Measurements from ENCODE around the gene MYO1B. TPM values are rescaled to one million over a fixed set of nuclear protein-coding genes. Genes with fewer than 3 reads are reported as not detected.

The MYO1B gene
- polyA plus RNA-seq, 1 donor (not counting 4 experiments of a cell fraction or from before 2014, with no cell fraction given) = 277 TPM

- Histone ChIP-seq H3K4me1 (ENCODE audit: control insufficient read depth, extremely low read depth, insufficient read depth, low read length) (peaks cover 33% of the 10 kb centered on the region), H3K9ac (ENCODE audit: control insufficient read depth, extremely low read depth, insufficient read depth, low read length) (no peak overlapping the region), H3K4me3 (ENCODE audit: control insufficient read depth in 2 of 3, extremely low read depth in 1 of 3, insufficient read depth in 2 of 3, low read depth in 1 of 3, low read length in 3 of 3) (no peak overlapping the region), H3K9me1 (ENCODE audit: control insufficient read depth, extremely low read depth, insufficient read depth, low read length) (no peaks in the 10 kb centered on the region), H3K9me3 (ENCODE audit: control insufficient read depth, low read depth, low read length) (peaks cover 1% of the 10 kb centered on the region), H3K27me3 (ENCODE audit: control insufficient read depth, extremely low read depth, insufficient read depth, low read length) (no peaks in the 10 kb centered on the region), H3K27ac (ENCODE audit: control insufficient read depth, insufficient read depth, low read length) (no peak overlapping the region), H3K79me2 (ENCODE audit: control insufficient read depth, insufficient read depth, low read length) (no peaks in the 10 kb centered on the region), H4K20me1 (ENCODE audit: control insufficient read depth, extremely low read depth, insufficient read depth, low read length) (no peaks in the 10 kb centered on the region), H3K4me2 (ENCODE audit: control insufficient read depth, extremely low read depth, insufficient read depth, low read depth, low read length) (no peak overlapping the region), H3K36me3 (ENCODE audit: control insufficient read depth in 2 of 2, extremely low read depth in 1 of 2, insufficient read depth in 2 of 2, low read length in 2 of 2) (no peaks in the 10 kb centered on the region), H2AFZ (ENCODE audit: control insufficient read depth, low read length) (no peak overlapping the region)
- dilution Hi-C loops (cut with MboI; ENCODE audit: extremely low pct_ligation_motif_present, low sequenced_read_pairs) = no loop called here
- DNase-seq (ENCODE audit: low read depth, low spot score) = no peak
- no peak for FAIRE-seq
- TF ChIP-seq CTCF (optimal IDR thresholded peaks at IDR 0.05 in 1 of 3, IDR thresholded peaks at IDR 0.05 in 1 of 3, conservative IDR thresholded peaks at IDR 0.05 in 1 of 3; ENCODE audit: extremely low read depth in 1 of 3, insufficient read depth in 2 of 3, low read length in 3 of 3) (no peak), EZH2 (IDR thresholded peaks at IDR 0.05; ENCODE audit: low read length) (no peak)
Measured at GRCh38 chr2:191215230-191215629, 30.0 kb upstream of the MYO1B start.

GRCh38 chr2:191215666-191216065 is 29.5 kb upstream of the MYO1B start:
- DNase-seq (ENCODE audit: low read depth, low spot score) = no peak
- dilution Hi-C loops (cut with MboI; ENCODE audit: extremely low pct_ligation_motif_present, low sequenced_read_pairs) = no loop called here

More at GRCh38 chr2:191215666-191216065, 29.5 kb upstream of the MYO1B start:
- Histone ChIP-seq H3K4me3 (ENCODE audit: control insufficient read depth in 2 of 3, extremely low read depth in 1 of 3, insufficient read depth in 2 of 3, low read depth in 1 of 3, low read length in 3 of 3) (no peak overlapping the region), H3K4me2 (ENCODE audit: control insufficient read depth, extremely low read depth, insufficient read depth, low read depth, low read length) (no peak overlapping the region), H3K9me3 (ENCODE audit: control insufficient read depth, low read depth, low read length) (peaks cover 1% of the 10 kb centered on the region), H2AFZ (ENCODE audit: control insufficient read depth, low read length) (peak overlapping the region; percentile 9), H3K36me3 (ENCODE audit: control insufficient read depth in 2 of 2, extremely low read depth in 1 of 2, insufficient read depth in 2 of 2, low read length in 2 of 2) (no peaks in the 10 kb centered on the region), H3K4me1 (ENCODE audit: control insufficient read depth, extremely low read depth, insufficient read depth, low read length) (peaks cover 33% of the 10 kb centered on the region), H3K27me3 (ENCODE audit: control insufficient read depth, extremely low read depth, insufficient read depth, low read length) (no peaks in the 10 kb centered on the region), H3K9me1 (ENCODE audit: control insufficient read depth, extremely low read depth, insufficient read depth, low read length) (no peaks in the 10 kb centered on the region), H3K9ac (ENCODE audit: control insufficient read depth, extremely low read depth, insufficient read depth, low read length) (no peak overlapping the region), H3K79me2 (ENCODE audit: control insufficient read depth, insufficient read depth, low read length) (no peaks in the 10 kb centered on the region), H4K20me1 (ENCODE audit: control insufficient read depth, extremely low read depth, insufficient read depth, low read length) (no peaks in the 10 kb centered on the region), H3K27ac (ENCODE audit: control insufficient read depth, insufficient read depth, low read length) (no peak overlapping the region)
- TF ChIP-seq CTCF (optimal IDR thresholded peaks at IDR 0.05 in 1 of 3, IDR thresholded peaks at IDR 0.05 in 1 of 3, conservative IDR thresholded peaks at IDR 0.05 in 1 of 3; ENCODE audit: extremely low read depth in 1 of 3, insufficient read depth in 2 of 3, low read length in 3 of 3) (no peak), EZH2 (IDR thresholded peaks at IDR 0.05; ENCODE audit: low read length) (no peak)
- FAIRE-seq = peak; percentile 59
